PC-3 (cell line): ENCODE measurements around the gene LEF1.

Source experiments
- CTCF ChIP-seq: fragments of 300-600 bp; sonication (generic); conservative IDR thresholded peaks from 2 replicates; pipeline ENCODE4 v1.5.1; 2017; ENCODE audit warnings: antibody characterized with exemption, low read depth, mild to moderate bottlenecking, low read length
- EZH2 ChIP-seq: fragments of 300-600 bp; sonication (generic); IDR thresholded peaks from one replicate; pipeline ENCODE4 v1.6.1; 2017; ENCODE audit warnings: antibody characterized with exemption, mild to moderate bottlenecking, low read length; ENCODE audit not compliant: unreplicated experiment
- EZH2phosphoT487 ChIP-seq: fragments of 300-600 bp; sonication (generic); IDR thresholded peaks from 2 replicates; pipeline ENCODE4 v1.6.1; 2018; ENCODE audit warnings: mild to moderate bottlenecking, antibody characterized with exemption, low read length, borderline replicate concordance

- TF ChIP-seq CTCF (no peak), EZH2 (no peak), EZH2phosphoT487 (no peak)
Observed at GRCh38 chr4:108172753-108173598, 4.2 kb upstream of the LEF1 start.
